HG02571 (cell line): Measurements from ENCODE around the gene RASSF3.
"Not testable (repeated sequence)": the region's sequence is repeated elsewhere in the genome, so short reads cannot be mapped to it uniquely, and the experiment has no call there.

Experiments
- ATAC-seq: cut with Tn5 transposase; IDR thresholded peaks from one replicate; pipeline ENCODE4 v1.9.1; 2021; ENCODE audit warnings: mild to moderate bottlenecking, moderate library complexity; ENCODE audit not compliant: unreplicated experiment

The RASSF3 gene

GRCh38 chr12:64610079-64610659 is at the start of gene RASSF3:
RASSF3 (plus strand) TSS chr12:64610495; CDS start chr12:64610633, 138 bp downstream.
- ATAC-seq = peak; percentile 63

DNA sequence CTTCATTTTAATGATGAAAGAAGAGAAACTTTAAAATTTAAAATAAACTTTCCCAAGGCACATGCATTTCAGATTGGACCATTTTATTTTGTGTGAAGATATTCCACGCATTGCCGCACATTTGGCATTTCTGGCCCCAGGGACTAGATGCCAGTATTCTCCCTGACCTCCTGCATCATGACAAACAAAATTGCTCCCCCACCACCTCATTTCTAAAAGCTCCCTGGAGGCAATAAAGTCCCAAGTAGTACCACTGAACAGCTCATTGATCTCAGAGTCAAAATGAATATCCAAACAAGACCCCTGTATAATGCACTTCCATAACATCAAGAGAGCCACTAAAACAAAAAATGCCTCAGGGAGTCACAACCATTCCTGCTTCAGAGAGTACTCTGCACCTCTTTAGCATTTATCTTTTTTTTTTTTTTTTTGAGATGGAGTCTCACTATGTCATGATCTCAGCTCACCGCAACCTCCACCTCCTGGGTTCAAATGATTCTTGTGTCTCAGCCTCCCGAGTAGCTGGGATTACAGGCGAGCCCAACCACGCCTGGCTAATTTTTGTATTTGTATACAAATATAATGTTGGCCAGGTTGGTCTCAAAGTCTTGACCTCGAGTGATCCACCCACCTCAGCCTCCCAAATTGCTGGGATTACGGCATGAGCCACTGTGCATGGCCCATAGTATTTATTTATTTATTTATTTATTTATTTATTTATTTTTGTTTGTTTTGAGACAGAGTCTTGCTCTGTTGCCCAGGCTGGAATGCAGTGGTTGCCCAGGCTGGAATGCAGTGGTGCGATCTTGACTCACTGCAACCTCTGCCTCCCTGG is 48.8 kb upstream of the RASSF3 start:
- no peak for ATAC-seq

DNA sequence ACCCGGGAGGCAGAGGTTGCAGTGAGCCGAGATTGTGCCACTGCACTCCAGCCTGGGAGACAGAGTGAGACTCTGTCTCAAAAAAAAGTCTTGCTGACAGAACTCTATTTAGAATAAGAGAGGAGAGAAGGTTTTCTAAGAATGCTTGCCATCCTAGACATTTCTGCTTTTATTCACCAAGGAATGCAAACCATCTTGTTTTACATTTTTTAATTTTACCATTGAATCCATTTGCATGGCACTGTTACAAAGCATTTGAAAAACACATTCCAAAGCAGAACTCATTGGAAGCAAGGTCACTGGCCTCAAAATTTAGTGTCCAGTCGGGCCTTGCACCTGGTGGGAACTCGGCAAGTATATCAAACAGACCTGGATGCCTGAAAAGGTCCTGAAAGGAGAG is 44.2 kb upstream of the RASSF3 start:
- ATAC-seq = no peak

- no peak for ATAC-seq
Observed at GRCh38 chr12:64566831-64567517, 43.3 kb upstream of the RASSF3 start.

- no peak for ATAC-seq
Observed at GRCh38 chr12:64567570-64567969, 42.7 kb upstream of the RASSF3 start.

DNA sequence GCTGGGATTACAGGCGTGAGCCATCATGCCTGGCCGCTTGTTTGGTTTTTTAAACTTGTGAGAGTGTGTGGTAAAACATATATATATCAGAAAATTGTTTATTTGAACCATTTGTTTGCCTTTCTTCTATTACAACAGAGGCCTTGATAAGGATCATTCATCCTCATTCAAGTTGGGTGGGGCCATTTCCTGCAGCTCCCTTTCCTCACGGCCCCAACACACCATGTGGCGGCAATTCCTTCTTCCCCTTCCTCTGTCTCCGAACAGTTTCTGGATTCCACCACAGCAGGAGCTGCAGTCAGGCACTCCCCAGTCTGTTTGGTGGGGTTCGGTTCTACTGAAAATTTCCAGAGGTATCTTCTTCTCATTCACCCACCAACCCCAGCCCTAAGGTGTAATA is 42.0 kb upstream of the RASSF3 start:
- no peak for ATAC-seq

GRCh38 chr12:64569923-64570691 is 40.2 kb upstream of the RASSF3 start:
- no peak for ATAC-seq

GRCh38 chr12:64571411-64571810 is 38.9 kb upstream of the RASSF3 start:
- ATAC-seq = no peak

- ATAC-seq = no peak
Observed at GRCh38 chr12:64572241-64572640, 38.1 kb upstream of the RASSF3 start.

DNA sequence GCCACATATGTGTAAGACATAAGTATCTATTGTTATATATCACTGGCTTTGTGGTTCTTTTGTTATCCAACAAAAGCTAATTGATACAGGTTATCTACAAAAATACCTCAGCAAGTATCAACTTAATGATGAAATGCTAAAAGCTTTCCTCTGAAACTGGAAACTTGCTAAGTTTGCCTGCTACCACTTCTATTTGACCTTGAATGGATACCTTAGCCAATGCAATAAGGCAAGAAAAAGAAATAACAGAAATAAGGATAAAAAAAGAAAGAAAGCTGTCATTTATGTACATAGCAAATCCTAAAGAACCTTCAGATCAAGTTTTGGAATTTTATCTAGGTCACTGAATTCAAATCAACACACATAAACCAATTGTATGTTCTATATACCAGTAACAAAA is 35.5 kb upstream of the RASSF3 start:
- ATAC-seq = no peak

DNA sequence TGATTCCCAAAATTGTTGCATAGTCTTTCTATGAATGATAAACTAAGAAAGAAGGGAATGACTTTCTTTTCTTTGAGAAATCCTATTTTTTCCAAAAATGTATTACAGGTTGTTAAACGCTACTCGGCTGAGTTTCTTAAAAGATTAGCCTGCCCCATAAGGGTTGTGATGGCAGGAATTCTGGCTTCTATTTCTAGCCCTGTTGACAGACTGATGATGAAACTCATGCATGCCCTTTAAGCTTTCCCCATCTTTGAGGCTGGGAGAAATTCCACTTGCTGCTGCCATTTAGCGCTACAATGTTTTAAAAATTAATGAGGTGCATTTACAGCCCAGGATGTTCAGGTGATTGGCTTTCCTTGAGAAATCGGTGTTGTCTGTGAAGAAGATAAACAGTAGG is 33.2 kb upstream of the RASSF3 start:
- no peak for ATAC-seq

DNA sequence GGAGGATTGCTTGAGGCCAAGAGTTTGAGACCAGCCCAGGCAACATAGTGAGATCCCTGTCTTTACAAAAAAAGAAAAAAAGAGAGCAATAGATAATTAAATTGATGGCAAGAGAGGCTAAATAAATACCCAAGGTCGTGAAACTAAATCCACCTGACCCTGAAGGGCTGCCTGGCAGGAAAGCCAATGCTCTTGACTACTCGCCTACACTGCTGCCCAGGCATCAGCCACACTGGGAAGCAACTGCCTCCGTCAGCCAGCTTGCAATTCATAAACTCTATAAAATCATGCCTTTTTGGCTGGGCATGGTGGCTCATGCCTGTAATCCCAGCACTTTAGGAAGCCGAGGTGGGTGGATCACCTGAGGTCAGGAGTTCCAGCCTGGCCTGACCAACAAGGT is 31.7 kb upstream of the RASSF3 start:
- ATAC-seq = no peak

- ATAC-seq = no peak
Observed at GRCh38 chr12:64580681-64581080, 29.6 kb upstream of the RASSF3 start.

GRCh38 chr12:64582114-64582513 is 28.2 kb upstream of the RASSF3 start:
- no peak for ATAC-seq

DNA sequence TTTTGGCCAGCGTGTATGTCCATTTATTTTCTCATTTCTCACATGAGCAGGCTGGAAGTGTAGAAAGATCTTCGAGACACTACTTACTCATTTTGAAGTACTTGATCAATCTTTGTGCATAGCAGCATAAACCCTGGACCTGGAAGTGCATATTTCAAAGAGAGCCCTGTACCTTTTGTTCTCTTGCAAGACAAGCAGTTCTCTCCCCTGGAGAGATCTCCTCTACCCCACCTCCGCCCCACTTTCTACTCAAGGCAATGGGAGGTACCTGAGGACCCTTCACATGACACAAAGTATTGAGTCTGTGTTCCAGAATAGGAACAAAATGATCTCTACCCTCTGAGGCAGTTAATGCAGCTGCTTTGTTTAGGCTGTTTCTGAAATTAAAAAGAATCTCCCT is 27.4 kb upstream of the RASSF3 start:
- no peak for ATAC-seq

DNA sequence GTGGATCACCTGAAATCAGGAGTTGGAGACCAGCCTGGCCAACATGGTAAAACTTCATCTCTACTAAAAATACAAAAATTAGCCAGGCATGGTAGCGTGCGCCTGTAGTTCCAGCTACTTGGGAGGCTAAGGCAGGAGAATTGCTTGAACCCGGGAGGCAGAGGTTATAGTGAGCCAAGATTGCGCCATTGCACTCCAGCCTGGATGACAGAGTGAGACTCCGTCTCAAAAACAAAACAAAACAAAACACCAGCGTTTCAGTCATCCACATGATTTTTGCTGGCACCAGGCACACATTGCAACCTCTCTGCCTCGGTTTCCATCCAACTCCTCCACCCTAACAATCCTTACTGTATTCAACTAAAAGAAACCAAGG is 26.9 kb upstream of the RASSF3 start:
- ATAC-seq = not testable (repeated sequence)

GRCh38 chr12:64583771-64584421 is 26.4 kb upstream of the RASSF3 start:
- no peak for ATAC-seq

- no peak for ATAC-seq
Observed at GRCh38 chr12:64585104-64585503, 25.2 kb upstream of the RASSF3 start.

- ATAC-seq = no peak
Observed at GRCh38 chr12:64587447-64587846, 22.8 kb upstream of the RASSF3 start.

DNA sequence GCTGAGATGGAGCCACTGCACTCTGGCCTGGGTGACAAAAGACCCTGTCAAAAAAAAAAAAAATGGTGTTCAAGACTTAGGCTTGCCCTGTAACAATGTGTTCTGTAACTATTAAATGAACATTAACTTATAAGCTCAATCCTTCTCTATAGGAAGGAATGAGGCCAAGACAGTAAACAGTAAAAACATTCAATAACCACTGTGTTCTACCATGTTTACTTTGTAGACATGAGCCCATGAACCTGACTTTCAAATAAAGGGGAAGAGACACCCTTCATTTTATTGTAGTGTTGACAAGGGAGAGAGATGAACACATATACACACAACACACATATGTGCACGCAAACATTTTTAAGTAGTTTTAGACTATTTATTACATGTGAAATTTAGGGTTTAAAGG is 20.1 kb upstream of the RASSF3 start:
- ATAC-seq = no peak
